ENCODE results near the gene EEF1AKMT4. TPM values are rescaled to one million over a fixed set of nuclear protein-coding genes. Genes with fewer than 3 reads are reported as not detected.

The EEF1AKMT4 gene
- total and polyA plus RNA-seq, 2 of the 8 experiments (the other 6 are each of a cell fraction or from before 2014, with no cell fraction given): 9.3 to 30.1 TPM

DNA sequence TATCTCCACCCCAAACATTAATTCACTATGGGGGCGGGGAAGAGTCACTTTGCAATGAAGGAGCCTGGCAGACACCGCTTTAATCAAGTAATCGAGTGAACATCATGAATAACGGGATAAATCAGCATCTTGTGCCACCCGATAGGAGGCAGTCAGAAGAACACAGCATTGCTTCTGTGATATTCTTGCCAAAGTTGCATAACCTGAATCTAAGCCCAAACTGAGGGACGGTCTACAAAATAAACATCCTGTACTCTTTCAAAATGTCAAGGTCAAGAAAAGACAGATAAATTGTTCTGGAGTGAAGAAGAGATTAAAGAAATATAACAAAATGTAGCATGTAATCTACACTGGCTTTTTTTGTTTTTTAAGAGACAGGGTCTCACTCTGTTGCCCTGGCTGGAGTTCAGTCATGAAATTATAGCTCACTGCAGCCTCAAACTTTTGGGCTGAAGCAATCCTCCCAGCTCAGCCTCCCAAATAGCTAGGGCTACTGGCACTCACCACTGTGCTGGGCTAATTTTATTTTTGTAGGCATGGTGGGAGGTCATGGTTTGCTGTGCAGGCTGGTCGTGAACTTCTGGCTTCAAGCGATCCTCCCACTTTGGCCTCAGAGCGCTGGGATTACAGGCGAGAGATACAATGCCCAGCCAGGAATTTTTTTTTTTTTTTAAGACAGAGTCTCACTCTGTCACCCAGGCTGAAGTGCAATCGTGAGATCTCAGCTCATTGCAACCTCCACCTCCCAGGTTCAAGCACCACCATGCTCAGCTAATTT, 40.1 kb upstream of the EEF1AKMT4 start:
- POLR2A ChIA-PET (ENCODE audit: partially characterized antibody): interaction anchor here (0.7 kb wide), 1 partner anchor 12 kb away, joined by 3 read pairs; no protein-coding TSS in a partner anchor
- H4K8ac ChIP-seq (ENCODE audit: extremely low read depth, insufficient read depth, low read length): no peak overlapping the region
- FAIRE-seq (no peak), DNase-seq (ENCODE audit: low read depth in 1 of 2, low spot score in 2 of 2) (no peak)
- 90% methylated on average over 11 of the region's 11 CpGs; no CpG with 5 or more reads in 1 of the 2 experiments for WGBS, 2 experiments (ENCODE audit: extremely low coverage in 1 of 2, insufficient coverage in 1 of 2, insufficient read length in 1 of 2, insufficient replicate concordance in 2 of 2, low coverage in 1 of 2, low lambda C conversion rate in 2 of 2, missing lambda C conversion rate in 1 of 2)
- no peaks in the 10 kb centered on the region for H3K9me3 ChIP-seq (ENCODE audit: insufficient read depth in 2 of 2, low read depth in 1 of 2, low read length in 1 of 2)
- H4K91ac ChIP-seq (replicated peaks; ENCODE audit: insufficient read length, low read length): no peak overlapping the region
- CTCF ChIA-PET (ENCODE audit: partially characterized antibody): interaction anchor here (0.7 to 3.2 kb wide), 5 partner anchors 8 to 169 kb away, joined by 3 to 40 read pairs (median 5); no protein-coding TSS in a partner anchor
- H3K27ac ChIP-seq (ENCODE audit: low read depth, low read length): no peak overlapping the region
- no peaks in the 10 kb centered on the region for H3K36me3 ChIP-seq (ENCODE audit: control insufficient read depth in 2 of 4, insufficient read depth in 4 of 4, low read length in 3 of 4)
- no peak overlapping the region for H2BK20ac ChIP-seq (ENCODE audit: low read length)
- no peak overlapping the region for H2BK5ac ChIP-seq (ENCODE audit: low read depth, low read length)
- H3K79me1 ChIP-seq (ENCODE audit: low read depth, low read length): no peaks in the 10 kb centered on the region
- no peak overlapping the region for H2AK5ac ChIP-seq (ENCODE audit: low read depth, low read length)
- no peak overlapping the region for H3K14ac ChIP-seq (ENCODE audit: insufficient read length)
- no peaks in the 10 kb centered on the region for H4K20me1 ChIP-seq (replicated peaks in 1 of 2; ENCODE audit: control insufficient read depth in 1 of 2, insufficient read depth in 2 of 2, low read length in 2 of 2)
- no peaks in the 10 kb centered on the region for H3K27me3 ChIP-seq (replicated peaks in 1 of 4; ENCODE audit: control insufficient read depth in 3 of 4, extremely low read depth in 1 of 4, insufficient read depth in 3 of 4, low read length in 3 of 4)
- H3K18ac ChIP-seq (ENCODE audit: extremely low read depth, low read length): no peak overlapping the region
- H3K79me2 ChIP-seq (ENCODE audit: control insufficient read depth in 1 of 2, insufficient read depth in 2 of 2, low read length in 2 of 2): no peaks in the 10 kb centered on the region
- H3K4me1 ChIP-seq (replicated peaks in 1 of 4; ENCODE audit: control insufficient read depth in 3 of 4, insufficient read depth in 4 of 4, low read length in 3 of 4): no peaks in the 10 kb centered on the region
- no peak overlapping the region for H3K9ac ChIP-seq (replicated peaks in 1 of 4; ENCODE audit: extremely low read depth in 1 of 4, low read depth in 3 of 4, low read length in 3 of 4)
- H2BK12ac ChIP-seq (ENCODE audit: low read depth, low read length): no peak overlapping the region
- no peak overlapping the region for H3K56ac ChIP-seq (replicated peaks; ENCODE audit: insufficient read length, low read depth, low read length)
- no peak overlapping the region for H4K5ac ChIP-seq (ENCODE audit: insufficient read length, low read depth, low read length)
- H3K4me2 ChIP-seq (ENCODE audit: insufficient read depth in 1 of 2, low read depth in 2 of 2, low read length in 2 of 2): no peak overlapping the region
- H3K23ac ChIP-seq (ENCODE audit: insufficient read length): no peak overlapping the region
- no peak overlapping the region for H2AFZ ChIP-seq (ENCODE audit: low read length)
- H3K4me3 ChIP-seq (ENCODE audit: extremely low read depth in 1 of 4, insufficient read depth in 2 of 4, low read depth in 3 of 4, low read length in 4 of 4): no peak overlapping the region
- H2BK120ac ChIP-seq (replicated peaks; ENCODE audit: low read depth, low read length): no peak overlapping the region
- no peaks in the 10 kb centered on the region for H3K23me2 ChIP-seq (ENCODE audit: low read depth, low read length)
- no peak overlapping the region for H3K4ac ChIP-seq (replicated peaks; ENCODE audit: insufficient read length, low read depth, low read length)
- no peak overlapping the region for H2BK15ac ChIP-seq (ENCODE audit: low read length)
- TF ChIP-seq RAD21 (IDR thresholded peaks at IDR 0.05 in 1 of 2, conservative IDR thresholded peaks at IDR 0.05 in 1 of 2; ENCODE audit: low read depth in 2 of 2, low read length in 2 of 2): no peak
- TF ChIP-seq TAF7 (optimal IDR thresholded peaks at IDR 0.05; ENCODE audit: borderline replicate concordance, low read depth, low read length): no peak
- TF ChIP-seq SIX5 (IDR thresholded peaks at IDR 0.05; ENCODE audit: low read depth, low read length): no peak
- TF ChIP-seq, protein P1, sequence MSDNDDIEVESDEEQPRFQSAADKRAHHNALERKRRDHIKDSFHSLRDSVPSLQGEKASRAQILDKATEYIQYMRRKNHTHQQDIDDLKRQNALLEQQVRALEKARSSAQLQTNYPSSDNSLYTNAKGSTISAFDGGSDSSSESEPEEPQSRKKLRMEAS (IDR thresholded peaks at IDR 0.05): no peak
- TF ChIP-seq EGR1 (IDR thresholded peaks at IDR 0.05; ENCODE audit: borderline replicate concordance, low read depth, low read length): no peak
- TF ChIP-seq JUND (IDR thresholded peaks at IDR 0.05; ENCODE audit: low read length): no peak
- no peak for TF ChIP-seq BCL11A (IDR thresholded peaks at IDR 0.05; ENCODE audit: low read depth in 2 of 2, low read length in 2 of 2)
- no peak for TF ChIP-seq GTF2F1 (IDR thresholded peaks at IDR 0.05; ENCODE audit: borderline replicate concordance, low read depth, low read length)
- no peak for TF ChIP-seq SUZ12 (IDR thresholded peaks at IDR 0.05; ENCODE audit: low read length)

Data from H1 (cell line).